AG10803 (cell line): ENCODE measurements around the gene CD93.

ENCODE experiments used
- DNase-seq: peaks from one replicate; pipeline ENCODE4 v3.0.0; 2010; ENCODE audit warnings: low read depth
- H3K4me3 ChIP-seq: 2 replicates; pipeline ENCODE4 v1.5.1; 2011; ENCODE audit warnings: mild to moderate bottlenecking, low read length, control low read depth
- CTCF ChIP-seq: conservative IDR thresholded peaks from 2 replicates; pipeline ENCODE4 v1.5.1; 2011; ENCODE audit warnings: mild to moderate bottlenecking, low read length, control low read depth, inconsistent platforms

Gene CD93

GRCh38 chr20:23093613-23094012 is 7.5 kb upstream of the CD93 start:
- H3K4me3 ChIP-seq = no peak overlapping the region
- DNase-seq = no peak
- no peak for TF ChIP-seq CTCF

- no peak overlapping the region for H3K4me3 ChIP-seq
- TF ChIP-seq CTCF = no peak
- DNase-seq = no peak
These were observed 6.9 kb upstream of the CD93 start for GRCh38 chr20:23092861-23093495.

GRCh38 chr20:23092384-23092756 is 6.2 kb upstream of the CD93 start:
- TF ChIP-seq CTCF = no peak
- no peak for DNase-seq
- H3K4me3 ChIP-seq = no peak overlapping the region

GRCh38 chr20:23091721-23092383 is 5.7 kb upstream of the CD93 start:
- no peak for DNase-seq
- no peak for TF ChIP-seq CTCF
- no peak overlapping the region for H3K4me3 ChIP-seq

- DNase-seq = no peak
- no peak for TF ChIP-seq CTCF
- no peak overlapping the region for H3K4me3 ChIP-seq
These were observed 4.8 kb upstream of the CD93 start for GRCh38 chr20:23090878-23091277.

- no peak for TF ChIP-seq CTCF
- DNase-seq = no peak
These were observed 4.0 kb upstream of the CD93 start for GRCh38 chr20:23090147-23090546.

GRCh38 chr20:23088866-23089265 is 2.7 kb upstream of the CD93 start:
- TF ChIP-seq CTCF = no peak
- no peak for DNase-seq
- no peak overlapping the region for H3K4me3 ChIP-seq

More at GRCh38 chr20:23090147-23090546, 4.0 kb upstream of the CD93 start:
- H3K4me3 ChIP-seq = no peak overlapping the region
